NCI-H146 (cell line): Measurements from ENCODE around the gene DLG5.
A peak's percentile ranks its signal among the peaks of the same experiment; 100 is the strongest.
"Not testable (repeated sequence)": the region's sequence is repeated elsewhere in the genome, so short reads cannot be mapped to it uniquely, and the experiment has no call there.

Source experiments
- DNase-seq: peaks from one replicate; lab custom pipeline; 2025; lab: John Stamatoyannopoulos, UW

Gene DLG5

DNA sequence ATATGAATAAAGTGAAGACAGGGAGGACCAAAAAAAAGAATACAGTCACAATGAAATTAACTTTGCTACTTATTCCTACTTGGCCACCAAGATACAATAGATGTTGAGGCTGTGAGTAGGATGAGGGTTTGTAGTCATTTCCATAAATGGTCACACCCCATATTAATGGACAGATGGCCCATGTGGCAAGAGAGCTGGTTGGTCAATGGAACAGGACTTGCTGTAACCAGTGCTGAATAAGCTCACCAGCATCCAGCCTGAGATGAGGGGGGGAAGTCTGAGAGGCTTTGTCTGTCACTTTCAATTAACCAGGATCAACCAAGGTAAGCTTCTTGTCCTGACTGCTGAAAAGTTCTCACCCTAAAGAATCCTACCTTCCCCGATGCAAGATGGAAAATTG, 158.5 kb downstream of the DLG5 start:
- DNase-seq = no peak

DNA sequence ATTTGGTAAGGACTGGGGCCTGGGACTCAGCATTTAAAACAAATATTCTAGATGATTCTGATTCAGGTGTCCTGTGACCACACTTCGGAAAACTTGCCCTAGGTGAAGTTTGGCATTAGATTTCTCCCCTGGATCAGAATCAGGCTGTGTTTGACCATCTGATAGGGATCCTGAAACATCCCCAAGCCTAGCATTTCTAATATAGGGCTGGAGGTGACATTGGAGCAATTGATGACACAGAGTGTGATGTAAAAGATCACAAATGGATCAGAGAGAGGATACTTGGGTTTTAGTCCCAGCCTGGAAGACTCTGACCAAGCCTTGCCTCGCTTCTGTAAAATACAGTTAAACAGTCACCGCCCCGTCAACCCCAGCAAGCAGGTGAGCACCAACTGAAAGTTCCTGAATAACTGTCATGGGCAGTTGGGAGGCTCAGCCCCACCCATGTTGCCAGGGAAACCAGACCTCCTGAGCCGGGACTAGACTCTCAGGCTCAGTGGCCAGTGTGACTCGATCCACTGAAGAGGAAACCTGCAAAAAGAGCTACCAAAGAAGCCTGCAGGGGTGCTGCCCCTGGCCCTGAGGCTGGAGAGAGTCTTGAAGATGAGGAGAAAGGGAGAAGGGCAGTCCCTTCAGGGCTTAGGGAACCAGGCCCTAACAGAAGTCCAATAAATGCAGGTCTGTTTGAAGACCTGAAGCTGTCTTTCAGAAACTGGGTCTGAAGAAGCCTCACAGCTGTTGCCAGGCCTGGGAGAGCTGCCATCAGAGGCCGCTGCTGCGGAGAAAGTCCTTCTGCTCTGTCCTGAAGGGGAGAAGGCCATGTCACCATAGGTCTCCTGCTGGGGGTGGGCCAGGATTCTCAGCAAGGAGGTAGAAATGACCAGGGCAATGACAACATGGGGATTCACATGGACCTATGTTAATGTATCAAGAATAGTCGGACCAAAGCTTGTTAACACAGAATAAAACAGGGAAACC, 162.8 kb downstream of the DLG5 start:
- DNase-seq = no peak

GRCh38 chr10:77758406-77758805, 168.1 kb downstream of the DLG5 start:
- DNase-seq = not testable (repeated sequence)

GRCh38 chr10:77756319-77757232, 170.0 kb downstream of the DLG5 start:
- peak; percentile 66 for DNase-seq

GRCh38 chr10:77746047-77746707, 180.4 kb downstream of the DLG5 start:
- no peak for DNase-seq

DNA sequence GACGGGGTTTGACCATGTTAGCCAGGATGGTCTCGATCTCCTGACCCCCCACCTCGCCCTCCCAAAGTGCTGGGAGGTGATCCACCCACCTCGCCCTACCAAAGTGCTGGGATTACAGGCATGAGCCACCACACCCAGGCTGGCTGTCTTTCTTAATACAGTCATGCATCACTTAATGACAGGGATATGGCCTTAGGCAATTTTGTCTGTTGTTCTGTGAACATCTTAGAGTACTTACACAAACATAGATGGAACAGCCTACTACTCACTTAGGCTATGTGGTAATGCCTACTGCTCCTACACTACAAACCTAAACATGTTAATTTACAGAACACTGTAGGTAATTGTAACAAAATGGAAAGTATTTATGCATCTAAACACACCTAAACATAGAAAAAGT, 182.3 kb downstream of the DLG5 start:
- no peak for DNase-seq

DNA sequence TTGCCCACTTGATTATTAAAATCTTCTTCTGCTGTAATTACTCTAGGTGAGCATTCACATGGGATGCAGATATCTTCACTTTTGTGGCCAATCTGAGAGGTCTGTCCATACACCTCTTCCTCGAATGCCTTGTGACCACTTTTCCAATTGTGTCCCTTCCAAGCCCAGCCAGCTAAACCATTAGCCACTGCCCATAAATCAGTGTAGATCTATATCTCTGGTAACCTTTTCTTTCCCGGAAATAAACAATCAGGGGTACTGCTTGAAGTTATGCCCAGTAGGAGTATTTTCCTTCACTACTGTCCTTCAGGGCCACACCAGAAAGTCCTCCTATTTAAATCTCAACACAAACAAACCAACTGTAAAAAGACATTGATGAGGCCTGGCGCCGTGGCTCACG, 184.4 kb downstream of the DLG5 start:
- DNase-seq = no peak

DNA sequence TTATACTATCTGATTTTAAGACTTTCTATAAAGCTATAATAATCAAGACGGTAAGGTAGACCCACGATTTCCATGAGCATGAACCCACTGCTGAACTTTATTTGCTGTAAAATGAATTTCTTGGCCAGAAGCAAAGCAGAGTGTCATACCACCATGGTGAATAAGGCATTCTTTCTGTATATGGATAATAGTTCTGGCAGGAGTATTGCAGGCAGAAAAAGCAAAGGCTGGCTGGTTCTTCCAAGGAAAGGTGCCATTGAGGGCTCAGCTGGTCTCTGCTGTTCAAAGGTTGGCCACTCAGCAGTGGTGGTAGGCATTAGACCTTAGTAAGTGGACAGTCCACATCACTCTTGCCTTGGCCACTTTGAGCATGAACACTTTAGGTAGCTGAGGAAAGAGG, 184.8 kb downstream of the DLG5 start:
- no peak for DNase-seq
